NCI-H460 (cell line): ENCODE results near the gene OVOL2. TPM values are rescaled to one million over a fixed set of nuclear protein-coding genes. Genes with fewer than 3 reads are reported as not detected.
"Not testable (repeated sequence)": the region's sequence is repeated elsewhere in the genome, so short reads cannot be mapped to it uniquely, and the experiment has no call there.

Source experiments
- DNase-seq: peaks from one replicate; pipeline ENCODE4 v3.0.0-alpha.2; 2016; ENCODE audit warnings: low read depth; ENCODE audit errors: extremely low read depth
- total RNA-seq: library from RNA; depleted of rRNA; stranded (reverse); fragments of >200 nt; shearing (Covaris generic); gene quantifications from 2 replicates; pipeline ENCODE4 v1.2.3, GENCODE V29; 2014

The OVOL2 gene
- total RNA-seq, 1 experiment from 2014 or later: not detected

DNA sequence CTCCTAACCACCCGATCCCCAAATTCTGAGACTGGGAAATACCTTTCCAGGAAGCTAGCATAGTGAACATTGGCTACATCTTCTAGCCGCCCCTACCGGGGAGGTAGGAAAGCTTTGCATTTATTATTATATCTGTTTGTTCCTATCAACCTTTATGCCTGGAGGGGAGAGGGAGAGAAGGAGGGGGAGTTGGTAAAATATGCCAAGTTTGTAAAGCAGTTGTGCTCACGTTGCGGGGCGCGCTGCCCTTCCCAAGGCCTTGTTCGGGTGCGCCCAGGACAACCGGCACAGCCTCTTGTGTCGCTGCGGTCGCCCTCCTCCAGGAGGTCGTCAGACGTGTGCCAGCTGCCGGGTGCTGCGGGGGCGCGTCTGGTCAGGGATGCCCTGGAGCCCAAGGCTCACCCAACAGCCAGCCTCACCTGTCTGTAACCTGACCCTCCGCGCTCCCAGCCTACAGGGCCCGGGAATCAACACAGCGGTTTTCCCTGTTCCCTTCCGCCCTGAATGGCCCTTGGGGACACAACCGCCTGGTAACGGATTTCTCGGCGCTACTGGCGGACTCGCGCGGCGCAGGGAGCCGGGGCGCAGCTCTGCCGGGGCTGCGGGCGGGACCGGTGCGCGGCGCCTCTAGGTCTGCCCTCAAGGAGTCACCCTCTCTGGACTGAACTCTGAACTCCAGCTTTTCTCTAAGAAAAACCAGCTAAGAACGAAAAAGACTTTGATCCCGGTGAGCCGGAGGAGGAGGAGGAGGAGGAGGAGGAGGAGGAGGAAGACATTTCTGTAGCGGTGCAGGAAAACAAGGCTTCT, 1.1 kb upstream of the OVOL2 start:
- no peak for DNase-seq

DNA sequence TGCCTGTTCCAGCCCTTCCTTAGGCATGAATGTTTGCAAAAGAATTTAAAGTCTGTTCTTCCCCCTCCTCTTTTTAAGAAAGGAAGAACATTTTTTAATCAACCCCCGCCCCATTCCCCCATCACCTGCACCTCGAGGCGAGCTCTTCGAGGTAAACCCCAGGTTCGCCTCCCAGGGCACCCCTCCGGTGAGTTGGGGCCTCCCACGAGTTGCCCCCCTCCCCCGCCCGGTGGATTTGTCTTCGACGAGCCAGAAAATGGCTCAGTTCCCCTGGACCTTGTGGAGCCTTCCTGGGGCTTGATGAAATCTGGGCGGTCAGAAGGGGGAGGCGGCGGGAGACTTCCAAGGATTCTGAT, 256 bp upstream of the OVOL2 start:
- DNase-seq: no peak

DNA sequence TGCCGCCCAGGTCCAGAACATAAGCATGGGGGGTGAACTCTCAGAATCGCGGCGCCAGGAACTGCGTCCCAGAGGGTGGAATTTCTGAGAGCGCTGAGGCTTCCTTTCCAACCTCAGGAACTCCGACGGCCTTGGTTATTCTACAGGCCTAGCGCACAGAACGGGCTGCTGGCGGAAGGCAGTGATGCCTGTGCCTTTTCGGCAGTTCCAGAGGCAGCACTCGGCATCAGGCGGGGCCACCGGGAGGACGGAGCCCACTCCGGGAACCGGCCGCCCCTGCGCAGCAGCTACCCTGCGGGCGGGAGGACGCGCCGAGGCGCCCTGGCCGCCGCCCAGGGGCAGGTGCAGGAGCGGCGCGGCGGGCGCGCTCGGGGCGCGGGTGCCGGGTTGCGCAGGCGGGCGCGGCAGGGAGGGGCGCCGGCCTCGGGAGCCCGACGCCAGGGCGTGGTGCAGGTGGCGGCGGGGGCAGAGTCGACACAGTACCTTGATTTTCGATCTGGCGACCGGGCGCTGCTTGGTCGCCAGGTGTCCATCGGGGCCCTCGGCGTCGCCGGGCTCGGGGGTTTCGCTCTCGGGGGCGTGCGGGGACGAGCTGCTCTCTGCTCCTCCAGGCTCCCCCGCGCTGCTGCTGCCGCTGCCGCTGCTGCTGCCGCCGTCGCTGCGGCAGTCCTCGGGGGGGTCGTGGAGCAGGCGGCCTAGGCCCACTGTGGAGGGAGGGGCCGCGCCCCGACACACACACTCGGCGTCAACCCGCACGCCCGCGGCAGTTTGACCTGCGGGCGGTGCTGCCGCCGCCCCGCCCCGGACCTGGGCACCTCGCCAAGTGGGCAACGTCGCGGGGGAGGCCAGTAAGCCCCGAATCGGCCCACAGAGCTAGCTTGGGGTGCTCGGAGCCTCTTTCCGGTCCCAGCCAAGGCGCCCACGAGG, 1.3 kb downstream of the OVOL2 start:
- no peak for DNase-seq

DNA sequence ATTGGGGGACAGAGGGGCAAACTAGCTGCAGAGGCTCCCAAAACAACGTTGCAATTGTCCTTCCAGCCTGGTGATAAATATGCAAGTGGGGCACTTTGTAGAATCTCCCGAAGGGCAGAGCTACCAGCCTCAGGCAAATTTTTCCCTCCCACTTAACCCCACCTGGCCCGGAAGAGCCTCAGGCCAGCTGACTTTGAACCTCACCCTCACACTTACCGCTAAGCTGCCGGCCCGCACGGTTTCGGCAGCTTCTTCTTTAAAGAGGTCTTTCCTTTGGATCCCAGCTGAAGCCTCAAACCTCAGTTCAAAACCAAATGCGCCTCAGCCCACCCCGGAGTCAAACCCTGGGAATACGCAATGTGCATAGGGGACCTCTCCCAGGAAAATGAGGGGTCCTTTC, 2.5 kb downstream of the OVOL2 start:
- DNase-seq: no peak

DNA sequence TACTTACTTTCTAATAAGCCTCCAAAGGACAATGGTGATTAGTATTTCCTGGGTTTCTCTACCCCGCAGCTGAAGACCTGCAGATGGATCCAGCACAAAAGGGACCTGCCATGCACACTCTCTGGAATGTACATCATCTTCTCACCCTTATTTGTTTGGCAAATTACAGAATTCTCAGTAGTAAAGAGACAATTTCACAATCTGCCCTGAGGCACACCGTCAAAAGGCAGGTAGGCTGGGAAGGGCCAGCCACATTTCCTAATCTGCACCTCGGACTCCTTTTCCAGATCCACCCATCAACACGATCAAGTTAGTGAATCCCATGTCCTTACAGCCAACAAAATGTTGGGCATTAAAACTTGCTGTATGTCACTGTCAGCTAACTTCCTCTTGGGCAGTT, 4.9 kb downstream of the OVOL2 start:
- no peak for DNase-seq

DNA sequence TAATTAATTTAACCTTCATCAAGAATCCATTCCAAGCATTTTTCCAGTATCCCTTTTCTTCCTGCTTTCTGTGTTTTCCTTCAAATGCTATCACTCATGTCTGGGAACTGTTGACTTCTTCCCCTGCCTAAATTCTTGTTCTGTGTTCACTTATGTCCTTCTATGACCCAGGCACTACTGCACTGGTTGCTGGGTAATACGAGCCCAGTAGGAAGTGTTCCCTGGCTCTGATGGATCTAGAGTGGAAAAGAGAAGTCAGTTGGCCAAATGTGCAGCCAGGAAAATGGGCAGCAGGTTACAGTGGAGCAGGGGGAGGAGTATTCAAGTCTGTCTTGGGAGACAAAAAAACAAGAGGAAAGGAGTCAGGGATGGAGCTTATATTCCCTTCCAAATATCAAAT, 7.1 kb downstream of the OVOL2 start:
- no peak for DNase-seq

DNA sequence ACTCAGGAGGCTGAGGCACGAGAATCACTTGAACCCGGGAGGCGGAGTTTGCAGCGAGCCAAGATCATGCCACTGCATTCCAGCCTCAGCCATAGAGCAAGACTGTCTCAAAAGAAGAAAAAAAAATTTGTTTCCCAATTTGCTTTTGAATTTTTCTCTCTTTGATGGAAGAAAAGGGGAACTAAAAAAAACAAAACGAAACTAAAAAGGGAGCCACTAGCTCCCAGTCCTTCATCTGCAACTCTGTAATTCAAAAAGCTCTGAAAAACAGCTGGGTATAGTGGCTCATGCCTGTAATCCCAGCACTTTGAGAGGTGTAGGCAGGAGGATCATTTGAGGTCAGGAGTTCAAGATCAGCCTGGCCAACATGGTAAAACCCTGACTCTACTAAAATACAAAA, 9.5 kb downstream of the OVOL2 start:
- DNase-seq: no peak

- DNase-seq: no peak
Measured at GRCh38 chr20:18046535-18046934, 11.2 kb downstream of the OVOL2 start.

DNA sequence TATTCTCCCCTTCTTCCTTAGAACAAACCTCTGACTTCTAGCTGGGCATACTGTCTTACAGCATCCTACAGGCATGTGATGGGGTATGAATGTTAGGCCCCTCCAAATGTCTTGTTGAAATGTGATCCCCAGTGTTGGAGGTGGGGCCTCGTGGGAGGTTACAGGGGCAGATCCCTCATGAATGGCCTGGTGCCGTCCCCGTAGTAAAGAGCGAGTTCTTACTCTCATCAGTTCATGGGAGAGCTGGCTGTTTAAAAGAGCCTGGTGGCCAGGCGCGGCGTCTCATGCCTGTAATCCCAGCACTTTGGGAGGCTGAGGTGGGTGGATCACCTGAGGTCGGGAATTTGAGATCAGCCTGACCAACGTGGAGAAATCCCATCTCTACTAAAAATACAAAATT, 15.5 kb downstream of the OVOL2 start:
- no peak for DNase-seq

- no peak for DNase-seq
Measured at GRCh38 chr20:18041462-18041861, 16.3 kb downstream of the OVOL2 start.

GRCh38 chr20:18039063-18039462, 18.7 kb downstream of the OVOL2 start:
- DNase-seq: no peak

- no peak for DNase-seq
Measured at GRCh38 chr20:18034039-18034438, 23.7 kb downstream of the OVOL2 start.

DNA sequence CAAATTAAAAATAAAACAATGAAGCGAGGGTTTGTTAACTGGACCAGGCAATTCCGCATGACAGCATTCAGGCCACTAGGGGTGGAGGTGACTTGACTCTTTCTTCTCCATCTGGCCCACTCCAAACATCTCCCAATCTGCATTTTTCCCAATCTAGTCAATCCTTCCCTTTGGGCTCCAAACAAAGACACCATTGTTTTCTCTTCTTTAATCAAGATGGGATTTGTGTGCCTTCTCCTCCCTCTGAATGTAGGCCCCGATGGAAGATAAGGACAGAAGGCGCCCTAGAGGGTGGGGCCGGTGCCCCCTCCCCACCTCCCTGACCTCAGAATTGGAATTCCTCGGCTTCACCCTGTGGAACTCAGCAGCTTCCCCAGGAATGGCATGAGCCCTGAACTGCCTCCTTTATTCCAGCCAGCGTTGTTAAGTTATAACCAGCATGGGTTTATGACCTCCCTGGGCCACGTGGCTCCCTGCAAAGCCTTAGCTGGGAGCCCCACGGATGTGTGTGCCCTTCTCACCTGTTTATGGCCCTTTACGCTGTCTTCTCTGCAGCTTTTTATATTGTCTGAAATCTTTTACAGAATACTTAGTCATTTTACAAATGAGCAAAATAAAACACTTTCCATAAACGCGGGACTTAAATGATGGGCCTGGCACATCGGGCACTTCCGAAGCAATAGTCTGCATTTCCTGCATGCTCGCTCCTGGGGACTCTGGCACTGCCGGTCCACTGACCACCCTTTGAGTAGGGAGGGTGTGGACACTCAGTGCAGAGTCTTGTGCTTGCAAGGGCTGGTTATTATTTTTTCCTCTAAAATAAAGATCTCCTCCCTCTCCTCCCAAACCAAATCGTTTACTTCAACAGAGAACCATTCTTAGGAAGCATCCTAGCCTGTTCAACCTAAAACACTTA, 24.5 kb downstream of the OVOL2 start:
- no peak for DNase-seq

DNA sequence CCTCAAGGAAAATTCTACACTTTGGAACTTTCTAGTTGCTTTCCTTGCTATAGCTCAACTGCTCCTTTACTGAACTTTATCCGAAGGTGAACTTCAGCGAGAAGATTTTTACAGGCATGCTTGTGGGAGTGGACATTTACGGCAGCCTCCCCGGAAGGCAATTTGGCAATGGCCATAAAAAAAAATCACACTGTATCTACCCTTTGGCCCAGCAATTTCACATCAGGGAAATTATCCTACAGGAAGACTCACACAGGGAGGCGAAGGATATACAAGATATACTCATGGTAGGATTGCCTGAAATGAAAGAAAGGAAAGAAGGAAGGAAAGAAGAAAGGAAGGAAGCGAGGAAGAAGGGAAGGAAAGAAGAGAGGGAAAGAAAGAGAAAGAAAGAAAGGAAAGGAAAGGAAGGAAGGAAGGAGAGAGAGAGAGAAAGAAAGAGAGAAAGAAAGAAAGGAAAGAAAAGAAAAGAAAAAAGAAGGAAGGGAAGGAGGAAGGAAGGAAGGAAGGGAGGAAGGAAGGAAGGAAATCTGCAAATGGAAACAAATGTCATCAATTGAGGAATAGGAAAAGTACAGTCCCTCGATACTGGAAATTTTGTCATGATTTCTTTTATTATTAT, 25.7 kb downstream of the OVOL2 start:
- no peak for DNase-seq

DNA sequence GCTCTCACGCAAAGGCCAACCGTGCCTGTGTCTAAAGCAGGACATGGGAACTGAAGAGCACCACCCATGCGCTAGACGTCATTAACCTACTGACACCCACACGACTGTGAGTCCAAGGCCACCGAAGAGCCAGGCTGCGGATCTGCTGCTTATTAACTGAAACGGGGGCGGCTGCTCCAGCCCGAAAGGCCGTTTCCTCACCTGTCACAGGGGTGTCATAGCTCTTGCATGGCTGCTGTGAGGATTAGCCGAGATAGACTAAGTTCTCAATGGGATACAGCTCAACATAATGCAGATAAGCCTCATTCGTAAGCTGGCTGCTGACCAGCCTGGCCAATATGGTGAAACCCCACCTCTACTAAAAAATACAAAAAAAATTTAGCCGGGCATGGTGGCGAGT, 26.7 kb downstream of the OVOL2 start:
- DNase-seq: no peak

DNA sequence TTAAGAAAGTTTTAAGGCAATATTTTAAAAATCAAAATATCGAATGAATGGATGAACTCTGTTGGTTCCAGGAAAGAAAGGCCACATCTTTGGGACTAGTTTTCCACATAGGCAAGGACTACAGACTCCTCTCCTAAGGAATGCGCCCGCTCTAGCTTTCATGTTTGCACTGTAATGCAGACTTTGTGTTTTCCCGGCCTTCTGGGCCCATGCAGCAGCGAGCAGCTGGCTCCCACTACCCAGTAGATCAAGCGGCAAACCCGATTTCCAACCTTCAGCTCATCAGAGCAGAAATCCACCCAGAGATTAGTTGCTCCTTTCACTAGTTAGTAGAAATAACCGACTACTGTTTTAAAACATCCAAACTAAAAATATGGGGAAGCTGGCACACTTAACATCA, 27.7 kb downstream of the OVOL2 start:
- no peak for DNase-seq

GRCh38 chr20:18027011-18027410, 30.7 kb downstream of the OVOL2 start:
- not testable (repeated sequence) for DNase-seq

- no peak for DNase-seq
Measured at GRCh38 chr20:18024606-18025127, 33.0 kb downstream of the OVOL2 start.

DNA sequence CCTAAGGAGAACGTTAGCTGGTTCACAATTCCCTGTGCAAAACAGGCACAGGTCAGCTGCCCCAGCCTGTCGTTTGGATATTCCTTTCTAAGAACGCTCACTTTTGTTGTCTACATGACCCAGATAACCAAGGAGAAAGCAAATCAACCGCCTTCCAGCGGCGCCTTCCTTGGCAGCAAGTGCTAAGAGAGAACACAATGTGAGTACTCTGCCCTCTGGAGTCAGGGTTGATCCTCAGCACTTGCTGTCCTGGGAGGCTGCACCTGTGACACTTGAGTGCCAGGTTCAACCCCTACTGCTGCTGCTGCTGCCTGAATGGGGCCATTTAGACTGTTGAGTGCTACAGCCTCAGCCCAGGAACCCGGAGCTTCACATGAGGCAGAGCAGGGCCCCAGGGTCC, 36.8 kb downstream of the OVOL2 start:
- no peak for DNase-seq

DNA sequence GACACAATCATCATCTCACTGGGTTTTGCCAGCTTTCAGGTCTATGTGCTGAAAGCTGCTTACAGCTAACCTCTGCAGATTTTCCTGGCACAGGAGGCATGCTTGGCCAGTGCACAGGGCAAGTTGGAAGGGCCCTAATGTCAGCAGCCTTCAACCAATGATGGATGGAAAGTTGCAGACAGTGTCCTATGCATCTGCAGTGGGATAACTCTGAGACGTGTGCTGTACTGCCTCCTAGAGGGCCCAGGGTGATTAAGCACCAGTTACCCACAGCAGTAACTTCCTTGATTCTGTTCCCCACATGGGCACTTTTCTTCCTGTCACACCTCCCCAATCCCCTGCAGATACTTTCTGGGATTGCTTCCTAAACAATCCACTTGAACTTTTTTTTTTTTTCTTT, 38.6 kb downstream of the OVOL2 start:
- no peak for DNase-seq
